HG02763 (cell line): ENCODE measurements around the gene TADA2A.

Source experiments
- ATAC-seq: cut with Tn5 transposase; IDR thresholded peaks from one replicate; pipeline ENCODE4 v1.9.1; 2021; ENCODE audit warnings: mild to moderate bottlenecking, moderate library complexity; ENCODE audit not compliant: unreplicated experiment

Gene TADA2A

DNA sequence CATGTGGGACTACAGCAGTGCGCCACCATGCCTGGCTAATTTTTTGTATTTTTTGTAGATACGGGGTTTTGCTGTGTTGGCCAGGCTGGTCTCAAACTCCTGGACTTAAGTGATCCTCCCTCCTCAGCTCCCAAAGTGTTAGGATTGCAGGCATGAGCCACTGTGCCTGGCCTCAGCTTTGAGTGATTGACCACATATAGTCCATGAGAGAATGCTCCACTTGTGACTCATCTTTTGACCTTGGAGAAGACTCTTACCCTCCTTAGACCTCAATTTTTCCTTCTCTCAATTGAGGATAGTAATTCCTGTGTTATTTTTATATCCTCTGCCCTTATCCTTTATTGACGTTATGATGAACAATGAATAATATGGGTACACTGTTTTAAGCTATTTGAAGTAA is 52.1 kb downstream of the TADA2A start:
- no peak for ATAC-seq

DNA sequence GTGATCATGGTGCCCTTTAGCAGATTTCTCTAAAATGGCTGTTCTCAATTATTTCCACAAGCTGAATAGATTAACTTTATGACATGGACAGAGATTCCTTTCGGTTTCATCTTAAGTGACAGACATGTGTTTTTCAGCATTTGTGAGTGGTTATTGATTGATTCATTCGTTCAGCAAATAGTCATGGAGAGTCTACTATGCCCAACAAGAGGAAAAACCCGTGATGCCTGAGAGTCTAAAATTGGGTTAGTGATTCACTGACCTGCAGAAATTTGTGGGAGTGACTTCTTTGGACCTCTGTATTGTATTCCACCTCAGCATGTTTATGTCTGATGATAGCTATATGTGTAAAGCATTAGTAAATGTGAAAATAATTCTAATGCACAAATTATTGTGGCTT is 55.0 kb downstream of the TADA2A start:
- ATAC-seq, result no peak

DNA sequence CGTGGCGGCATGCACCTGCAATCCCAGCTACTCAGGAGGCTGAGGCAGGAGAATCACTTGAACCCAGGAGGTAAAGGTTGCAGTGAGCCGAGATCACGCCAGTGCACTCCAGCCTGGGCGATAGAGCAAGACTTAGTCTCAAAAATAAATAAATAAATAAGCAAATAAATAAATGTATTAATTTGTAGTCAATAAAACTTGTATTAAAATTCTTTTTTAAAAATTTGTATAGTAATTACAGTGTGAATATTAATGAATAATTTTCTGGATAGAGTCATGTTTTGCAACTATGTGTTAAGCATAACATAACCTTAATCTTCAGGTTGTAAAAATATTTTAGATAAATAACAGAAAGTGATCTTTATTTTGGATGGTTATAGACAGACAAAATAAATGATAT is 55.8 kb downstream of the TADA2A start:
- no peak for ATAC-seq

DNA sequence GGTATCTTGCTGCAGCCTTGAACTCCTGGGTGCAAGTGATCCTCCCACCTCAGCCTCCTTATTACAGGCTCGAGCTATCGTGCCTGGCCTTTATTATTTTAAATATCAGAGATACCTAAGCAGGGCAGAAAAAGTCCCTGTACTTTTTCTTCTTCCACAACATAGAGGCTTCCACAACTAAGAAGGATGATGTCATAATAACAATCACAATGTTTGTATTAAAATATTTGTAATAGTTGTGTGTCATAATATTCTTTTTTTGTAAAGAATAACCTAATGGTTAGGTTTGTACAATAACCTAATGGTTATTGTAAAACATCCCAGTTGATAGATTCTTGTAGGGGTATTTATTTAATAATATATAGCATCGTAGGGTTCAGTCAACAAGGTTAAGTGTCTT is 56.4 kb downstream of the TADA2A start:
- ATAC-seq, result no peak

DNA sequence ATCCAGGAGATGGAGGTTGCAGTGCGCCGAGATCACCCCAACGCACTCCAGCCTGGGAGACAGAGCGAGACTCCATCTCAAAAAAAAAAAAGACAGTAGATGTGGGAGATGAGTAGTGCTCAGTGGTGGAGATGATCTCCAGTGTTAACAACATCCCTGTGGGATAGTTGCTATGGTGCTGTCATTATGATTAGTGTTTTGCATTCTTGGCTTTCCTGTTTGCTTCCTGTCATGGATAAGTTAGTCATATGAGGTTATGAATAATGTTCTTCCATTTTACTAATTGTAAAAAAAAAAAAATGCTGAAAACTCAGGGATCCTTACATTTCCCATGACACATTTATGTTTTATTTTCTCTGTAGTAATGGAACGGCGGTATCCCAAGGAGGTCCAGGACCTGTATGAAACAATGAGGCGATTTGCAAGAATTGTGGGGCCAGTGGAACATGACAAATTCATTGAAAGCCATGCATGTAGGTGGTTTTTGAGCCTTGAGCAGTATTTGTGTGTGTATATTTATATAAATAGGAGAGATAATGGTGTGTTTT is 58.5 kb downstream of the TADA2A start:
- no peak for ATAC-seq

DNA sequence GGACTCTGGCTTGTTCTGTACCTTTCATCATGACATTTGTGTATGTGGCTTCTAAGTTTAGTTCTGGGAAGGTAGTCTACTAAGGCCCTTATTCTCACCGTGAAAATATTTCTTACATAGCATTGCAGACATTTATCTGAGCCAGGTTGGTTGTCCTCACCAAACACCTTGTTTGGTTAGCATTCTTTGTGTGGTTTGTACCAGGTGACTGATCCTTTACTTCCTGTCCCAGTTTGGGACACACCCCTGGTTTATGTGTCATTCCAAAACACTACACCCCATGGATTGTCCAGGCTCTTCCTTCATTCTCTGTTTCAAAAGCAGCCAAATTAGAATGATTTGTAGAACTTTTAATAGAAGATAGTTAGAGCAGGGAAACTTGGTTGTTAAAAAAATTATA is 59.8 kb downstream of the TADA2A start:
- no peak for ATAC-seq

DNA sequence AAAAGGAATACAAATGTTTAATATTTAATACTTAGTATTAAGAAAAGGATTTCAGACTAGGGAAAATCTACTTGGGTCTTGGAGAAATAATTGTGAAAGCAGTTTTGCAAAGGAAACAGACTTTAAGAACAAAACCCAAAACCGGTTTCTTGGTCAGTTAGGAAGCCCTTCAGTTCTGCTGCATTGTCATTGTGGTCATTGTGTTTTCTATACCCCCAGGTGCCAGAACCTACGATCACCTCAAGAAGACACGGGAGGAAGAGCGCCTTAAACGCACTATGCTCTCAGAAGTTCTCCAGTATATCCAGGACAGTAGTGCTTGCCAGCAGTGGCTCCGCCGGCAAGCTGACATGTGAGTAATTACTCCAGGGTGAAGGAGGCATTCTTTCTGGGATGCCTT is 63.5 kb downstream of the TADA2A start:
- no peak for ATAC-seq

DNA sequence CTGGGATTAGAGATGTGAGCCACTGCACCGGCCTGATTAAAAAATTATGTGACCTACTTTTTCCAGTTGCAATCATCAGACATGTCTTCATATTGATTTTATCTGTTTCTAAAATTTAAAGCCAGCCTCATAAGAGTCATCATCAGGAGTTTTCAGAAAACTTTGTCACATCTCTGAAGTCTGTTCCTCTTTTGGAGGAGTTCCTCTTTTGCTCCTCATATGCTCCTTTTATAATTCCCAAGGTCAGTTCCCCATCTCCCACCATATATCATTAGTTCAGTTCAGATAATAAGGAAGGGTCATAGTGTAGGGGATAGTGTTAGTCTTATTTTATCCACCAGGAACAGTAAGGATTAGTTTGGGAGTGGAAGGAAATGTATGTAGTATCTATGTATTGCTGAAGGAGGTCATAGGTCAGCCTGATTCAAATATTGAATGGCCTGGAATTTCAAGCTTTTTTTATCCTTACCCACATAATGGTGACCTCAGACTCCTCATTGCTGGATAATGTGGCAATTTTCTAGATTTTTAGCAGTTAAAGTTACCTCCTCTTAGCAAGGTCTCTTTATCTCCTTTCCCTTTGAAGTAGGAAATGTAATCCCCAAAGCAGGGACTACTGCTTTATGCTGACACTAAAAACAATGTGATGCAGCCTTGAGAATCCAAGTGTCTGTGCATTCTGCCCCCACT is 69.2 kb downstream of the TADA2A start:
- no peak for ATAC-seq

DNA sequence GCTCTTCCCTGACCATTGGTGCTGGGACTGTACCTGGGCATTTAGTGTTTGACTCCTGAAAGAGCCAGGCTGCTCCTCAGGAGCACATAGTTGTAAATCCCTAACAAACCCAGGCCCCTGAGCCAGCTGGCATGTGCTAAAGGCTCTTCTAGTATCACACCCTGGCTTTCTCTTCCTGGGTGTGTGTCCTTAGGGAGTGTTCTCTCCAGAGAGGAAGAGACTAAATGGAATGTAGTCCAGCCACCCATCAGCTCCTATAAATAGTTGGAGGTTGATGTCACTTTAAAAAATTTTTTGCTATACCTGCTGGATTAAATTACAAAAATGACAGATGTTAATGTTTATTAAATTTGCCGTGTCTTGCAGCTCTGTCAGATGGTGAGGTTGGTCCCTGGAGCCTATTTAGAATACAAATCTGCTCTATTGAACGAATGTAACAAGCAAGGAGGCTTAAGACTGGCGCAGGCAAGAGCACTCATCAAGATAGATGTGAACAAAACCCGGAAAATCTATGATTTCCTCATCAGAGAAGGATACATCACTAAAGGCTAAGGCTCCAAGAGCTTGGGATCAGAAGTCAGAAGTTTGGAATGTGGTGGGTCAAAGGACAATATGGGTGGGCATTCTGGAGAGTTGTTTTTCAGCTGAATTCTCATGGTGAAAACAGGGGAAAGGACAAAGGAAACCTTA is 69.9 kb downstream of the TADA2A start:
- no peak for ATAC-seq

DNA sequence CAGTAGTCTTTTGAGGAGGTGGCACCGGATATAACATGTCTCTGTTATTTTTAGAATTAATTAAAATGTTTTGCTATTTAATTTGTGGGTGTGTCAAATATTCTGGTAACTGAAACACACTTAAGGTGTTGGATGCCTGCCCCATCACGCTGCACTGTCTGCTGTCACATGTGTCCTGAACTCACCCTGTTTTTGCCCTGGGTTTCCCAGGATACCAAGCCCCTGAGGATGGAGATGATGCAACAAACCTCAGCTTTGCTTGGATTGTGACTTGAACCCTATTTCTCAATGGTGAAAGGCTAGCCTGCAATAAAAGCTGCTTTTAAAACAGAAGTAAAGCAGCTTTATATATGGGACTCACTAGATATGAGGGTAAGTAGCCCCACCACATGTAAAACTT is 71.5 kb downstream of the TADA2A start:
- no peak for ATAC-seq

DNA sequence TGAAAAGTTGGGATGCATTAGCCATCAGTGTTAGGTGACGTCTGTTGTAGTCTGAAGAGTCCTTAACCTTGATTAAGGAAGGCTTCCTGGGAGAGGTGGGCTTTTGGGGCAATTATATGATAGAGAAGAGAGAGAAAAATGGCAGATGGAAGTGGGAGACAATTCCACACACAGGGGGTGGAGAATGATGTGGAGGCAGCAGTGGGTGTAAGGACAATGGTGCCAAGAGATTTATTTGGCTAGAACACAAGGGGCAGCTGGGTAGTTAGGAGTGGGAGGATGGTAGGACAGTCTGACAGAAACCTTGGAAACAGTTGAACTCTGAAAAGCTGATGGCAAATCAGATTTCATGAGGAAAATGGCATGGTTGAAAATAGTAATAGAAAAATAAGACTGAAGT is 72.3 kb downstream of the TADA2A start:
- no peak for ATAC-seq

DNA sequence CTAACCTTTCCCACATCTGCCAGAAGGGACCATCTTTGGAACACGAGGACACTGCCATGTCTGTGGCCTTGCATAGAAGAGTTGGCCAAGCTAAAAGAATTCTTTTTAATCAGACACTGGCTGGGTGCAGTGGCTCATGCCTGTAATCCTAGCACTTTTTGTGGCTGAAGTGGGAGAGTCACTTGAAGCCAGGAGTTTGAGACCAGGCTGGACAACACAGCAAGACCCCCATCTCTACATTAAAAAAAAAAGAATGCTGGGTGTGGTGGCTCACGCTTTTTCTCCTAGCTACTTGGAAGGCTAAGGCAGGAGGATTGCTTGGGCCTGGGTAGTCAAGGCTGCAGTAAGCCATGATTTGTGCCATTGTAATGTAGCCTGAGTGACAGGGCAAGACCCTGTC is 73.7 kb downstream of the TADA2A start:
- ATAC-seq, result no peak

DNA sequence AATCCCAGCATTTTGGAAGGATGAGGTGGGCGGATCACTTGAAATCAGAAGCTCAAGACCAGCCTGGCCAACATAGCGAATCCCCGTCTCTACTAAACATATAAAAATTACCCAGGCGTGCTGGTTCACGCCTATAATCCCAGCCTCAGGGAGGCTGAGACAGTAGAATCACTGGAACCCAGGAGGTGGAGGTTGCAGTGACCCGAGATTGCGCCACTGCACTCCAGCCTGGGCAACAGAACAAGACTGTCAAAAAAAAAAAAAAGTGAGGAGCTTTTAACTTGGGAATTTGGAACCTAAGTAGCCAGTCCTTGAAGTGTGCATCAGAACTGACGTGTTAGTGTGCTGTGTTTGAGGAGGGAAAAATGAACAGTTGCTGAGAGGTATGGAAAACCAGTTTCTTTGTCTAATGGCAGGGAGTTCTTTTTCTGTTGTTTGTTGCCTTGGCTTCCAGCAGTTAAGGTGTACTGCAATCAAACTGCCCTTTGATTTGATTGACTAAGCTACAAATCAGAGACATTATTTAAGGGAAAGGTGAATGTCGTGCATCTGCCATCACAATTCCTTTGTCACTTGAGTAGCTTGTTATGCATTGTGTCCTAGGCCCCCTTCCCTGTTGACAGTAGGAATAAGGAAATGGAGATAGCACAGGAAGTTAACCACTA is 74.4 kb downstream of the TADA2A start:
- ATAC-seq, result no peak

DNA sequence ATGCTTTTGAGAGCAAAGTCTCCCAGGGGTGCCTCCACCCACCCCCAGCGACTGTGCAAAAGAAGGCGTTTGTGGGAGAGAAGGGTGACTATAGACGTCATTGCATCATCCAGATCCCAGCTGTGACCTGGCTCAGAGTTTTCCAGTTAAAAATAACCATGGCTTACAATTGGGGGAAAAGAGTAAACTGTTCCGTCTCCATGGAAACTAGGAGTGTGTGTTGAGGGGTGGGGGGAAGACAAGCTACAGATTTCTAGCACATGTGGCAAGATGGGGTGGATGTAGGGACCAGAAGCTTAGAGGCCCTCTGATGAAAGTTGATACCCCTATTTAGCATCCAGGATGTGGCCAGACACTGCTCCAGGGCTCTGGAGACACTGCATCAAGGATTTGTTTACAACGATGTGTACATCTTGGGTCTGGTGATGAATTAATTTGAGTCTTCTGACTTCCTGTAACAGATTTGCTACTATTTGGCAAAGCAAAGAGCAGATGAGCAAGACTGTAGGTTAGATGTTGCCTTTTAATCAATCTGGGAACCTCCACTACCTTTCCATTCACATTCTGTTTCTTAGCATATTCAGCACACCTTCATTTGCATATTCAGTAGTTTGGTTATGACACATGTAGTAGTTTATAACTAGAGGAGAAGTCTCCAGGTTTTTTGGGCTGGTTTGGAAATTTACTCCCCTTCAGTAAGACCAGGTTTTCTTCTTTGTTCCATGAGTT is 76.8 kb downstream of the TADA2A start:
- no peak for ATAC-seq

DNA sequence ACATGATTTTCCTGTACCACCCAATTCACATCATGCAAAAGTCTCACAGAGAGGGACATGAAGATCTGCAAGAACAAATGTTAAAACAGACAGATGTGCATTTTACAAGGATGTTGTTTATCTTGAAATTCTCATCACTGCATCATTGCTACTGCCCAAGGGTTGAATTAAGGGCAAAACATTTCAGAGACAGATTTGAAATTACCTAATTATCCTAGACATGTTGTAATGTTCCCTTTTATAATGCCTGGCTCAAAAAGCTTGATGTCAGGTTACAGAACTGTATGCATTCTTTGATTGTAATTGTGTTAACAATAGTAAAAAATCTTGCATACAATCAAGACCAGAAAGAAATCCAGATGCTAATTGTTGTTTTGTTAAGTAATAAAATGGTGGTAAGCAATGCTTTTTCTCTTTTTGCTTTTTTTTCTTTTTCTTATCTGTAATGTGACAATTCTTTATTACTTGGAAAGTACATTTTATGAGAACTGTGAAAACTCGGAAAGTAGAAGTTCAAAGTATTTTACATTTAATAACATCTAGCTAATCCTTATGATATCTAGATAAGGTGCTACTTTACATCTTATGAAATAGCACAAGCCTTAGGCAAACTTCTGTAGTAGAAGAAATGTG is 79.4 kb downstream of the TADA2A start:
- no peak for ATAC-seq

DNA sequence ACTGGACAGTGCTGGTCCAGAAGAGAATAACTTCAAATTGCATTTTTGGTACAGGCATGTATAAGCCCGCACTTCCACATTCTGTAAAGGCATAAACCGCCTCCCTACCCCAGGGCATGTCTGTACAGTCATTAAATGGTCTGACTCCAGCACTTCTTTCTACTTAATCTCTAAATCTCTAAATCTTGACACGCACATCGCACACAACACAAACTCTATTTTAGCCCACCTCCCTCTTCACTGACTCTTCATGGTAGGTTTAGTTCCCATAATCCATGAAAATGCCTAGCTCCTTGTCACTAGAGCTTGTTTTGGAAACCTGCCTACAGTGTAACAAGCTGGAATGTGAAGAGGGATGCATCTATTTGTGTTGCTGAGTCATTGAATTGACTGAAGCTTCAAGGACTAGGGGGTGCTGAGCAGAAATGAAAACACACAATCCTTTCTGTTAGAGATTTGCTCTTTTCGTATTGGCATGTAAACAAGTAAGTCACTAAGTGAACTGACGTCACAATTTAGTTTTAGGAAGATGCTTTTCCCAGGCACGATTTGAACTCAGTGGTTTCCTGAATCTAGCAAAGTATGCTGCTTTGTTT is 81.4 kb downstream of the TADA2A start:
- ATAC-seq, result no peak

DNA sequence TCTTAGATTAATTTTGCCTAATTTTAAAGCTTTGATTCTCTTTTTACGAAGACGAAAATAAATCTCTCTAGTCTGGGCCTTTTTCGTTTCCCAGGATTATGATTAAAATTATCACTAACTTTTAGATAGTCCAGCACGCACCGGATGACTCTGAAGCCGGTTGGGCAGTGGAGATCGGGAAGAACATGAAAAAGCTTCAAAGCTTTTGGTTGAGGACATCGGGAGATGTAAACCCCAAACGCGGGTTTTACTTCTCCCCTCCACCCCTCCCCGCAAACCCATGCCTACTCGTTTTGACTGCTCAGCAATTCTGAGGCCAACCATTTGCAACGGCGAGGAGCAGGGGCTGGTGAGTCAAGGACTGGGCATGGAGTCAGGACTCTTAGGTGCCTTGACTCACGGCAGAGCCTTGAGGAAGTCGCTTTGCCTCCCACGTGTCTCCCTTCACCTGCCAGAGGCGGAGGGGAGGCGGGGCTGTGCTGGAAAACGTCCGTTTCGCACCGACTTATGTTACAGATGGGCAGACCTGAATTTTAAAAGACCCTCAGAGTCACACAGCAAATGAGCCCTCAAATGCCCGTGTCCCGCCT is 82.0 kb downstream of the TADA2A start:
- ATAC-seq, result peak; percentile 6

DNA sequence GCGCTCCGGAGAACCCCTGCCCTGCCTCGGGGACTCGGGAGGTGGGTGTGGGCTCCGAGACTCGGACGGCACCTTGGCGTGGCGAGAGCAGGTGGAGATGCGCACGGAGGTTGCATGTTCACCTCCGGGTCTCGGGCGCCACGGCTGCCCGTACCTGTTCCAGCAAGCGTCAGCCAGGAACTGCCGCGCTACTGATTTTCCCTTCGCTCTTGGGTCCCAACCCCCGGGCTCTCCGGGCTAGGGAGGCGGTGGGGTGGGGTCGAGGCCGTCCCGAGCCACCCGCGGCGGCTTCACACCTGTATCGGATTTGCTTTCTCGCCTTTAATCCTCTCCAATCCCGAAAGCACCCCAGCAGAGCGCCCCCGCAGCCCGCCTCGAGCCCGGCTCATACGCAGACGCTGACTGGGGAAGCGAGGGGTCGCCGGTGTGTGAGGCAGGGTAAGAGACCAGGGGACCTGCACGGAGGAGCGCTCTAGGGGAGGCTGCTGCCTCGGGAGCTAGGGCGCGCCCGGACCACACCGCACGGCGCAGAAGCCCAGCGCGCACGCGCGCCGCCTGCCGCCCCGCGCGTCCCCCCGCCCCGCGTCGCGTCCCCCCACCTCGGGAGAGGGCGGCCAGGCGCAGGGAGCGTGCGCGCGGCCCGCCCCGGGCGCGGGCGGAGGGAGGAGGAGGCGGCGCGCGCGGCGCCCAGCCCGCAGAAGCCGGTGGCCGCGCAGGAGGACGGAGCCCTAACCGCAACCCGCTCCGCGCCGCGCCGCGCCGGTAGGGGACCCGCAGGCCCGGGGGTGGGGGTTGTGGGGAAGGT is 82.7 kb downstream of the TADA2A start, which contains the start of gene DUSP14:
DUSP14 (plus strand) TSS at position 695 of the 805 bp plus-strand sequence. CDS start 22,382 bp downstream, outside the sequence.
- peak; percentile 62 for ATAC-seq

DNA sequence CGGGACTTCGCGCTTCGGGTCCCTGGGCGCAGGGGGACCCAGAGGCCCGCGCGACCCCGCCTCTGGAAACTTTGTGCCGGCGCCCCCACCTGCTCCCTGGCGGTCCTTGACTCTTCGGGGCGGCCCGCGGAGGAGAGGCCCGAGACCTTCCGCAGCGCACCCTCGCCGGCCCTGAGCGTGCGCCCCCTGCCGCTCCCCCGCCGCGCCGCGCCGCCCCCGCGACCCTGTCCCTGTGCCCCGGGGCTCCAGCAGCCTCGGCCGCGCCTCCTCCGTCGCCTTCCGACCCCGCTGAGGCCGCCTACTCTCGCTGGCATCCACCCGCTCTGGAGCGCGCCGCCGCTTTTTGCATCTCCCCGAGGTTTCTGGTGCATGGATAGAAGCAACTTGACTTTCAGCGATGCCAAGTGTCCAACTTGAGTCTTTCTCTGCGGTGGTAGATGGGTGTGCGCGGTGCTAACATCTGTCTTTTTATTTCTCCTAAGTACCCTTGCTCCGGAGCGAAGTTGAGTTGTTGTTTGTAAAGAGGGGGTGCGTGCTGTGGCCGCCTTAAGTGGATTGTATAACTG is 83.4 kb downstream of the TADA2A start:
- peak; percentile 43 for ATAC-seq
